K562 (cell line): Measurements from ENCODE around the gene PRR29. TPM values are rescaled to one million over a fixed set of nuclear protein-coding genes. Genes with fewer than 3 reads are reported as not detected.
A peak's percentile ranks its signal among the peaks of the same experiment; 100 is the strongest.

Experiments used
- ATAC-seq: fragments of 200-7000 bp; cut with Tn5 transposase; 3 replicates; pipeline ENCODE4 v1.9.1; 2020; ENCODE audit warnings: moderate library complexity
- BruUV-seq: library from RNA; stranded (reverse); fragments of 400-500 nt; replicated peaks from 2 replicates; lab custom pipeline; 2021; lab: Mats Ljungman, UMichigan
- CTCF ChIA-PET: fragments of 300-600 bp; formaldehyde crosslinking; extraction: SDS; loops from one replicate; lab custom pipeline; 2021; ENCODE audit warnings: low intra/inter-chr PET ratio; lab: Yijun Ruan, JAX
- POLR2A ChIA-PET: fragments of 300-600, 350-650 bp; sonication (Branson Sonifier 250); formaldehyde crosslinking; extraction: SDS; loops from one replicate; lab custom pipeline; 2021; ENCODE audit warnings: antibody characterized with exemption, inconsistent platforms; lab: Yijun Ruan, JAX
- DNase-seq, 4 experiments: peaks; one replicate each; pipeline versions ENCODE4 v3.0.0 to v3.0.0-alpha.2; 2011 to 2018; ENCODE audit warnings: low spot score in 3 of 4, mixed read lengths in 3 of 4; ENCODE audit errors: extremely low read depth in 1 of 4
- FAIRE-seq: peaks from 2 replicates; lab custom pipeline; 2011; peaks lifted over from hg19 to GRCh38; lab: Jason Lieb, UNC
- H2AFZ ChIP-seq: 2 replicates; pipeline ENCODE4 v1.6.0; 2011; ENCODE audit warnings: low read depth, low read length, control low read depth, inconsistent platforms
- H3K27ac ChIP-seq: fragments of 200-600 bp; 3 replicates; pipeline ENCODE4 v1.8.0; 2011; ENCODE audit warnings: low read depth, mild to moderate bottlenecking, control low read depth, inconsistent platforms, low read length, moderate library complexity, mixed read lengths; ENCODE audit errors: extremely low read depth
- H3K27me3 ChIP-seq, 2 experiments: fragments of 300-600 bp in 1 of 2; 2 replicates in 1 of 2; 3 replicates in 1 of 2; pipeline versions ENCODE4 v1.6.0 to v1.8.0; 2011; ENCODE audit warnings: inconsistent platforms in 2 of 2, low read length in 2 of 2, mild to moderate bottlenecking in 1 of 2, mixed read lengths in 1 of 2, moderate library complexity in 1 of 2; ENCODE audit not compliant: control insufficient read depth in 2 of 2, insufficient read depth in 2 of 2
- H3K36me3 ChIP-seq: fragments of 300-600 bp; 3 replicates; pipeline ENCODE4 v1.8.0; 2011; ENCODE audit warnings: mild to moderate bottlenecking, low read length, inconsistent platforms; ENCODE audit not compliant: control insufficient read depth, insufficient read depth
- H3K4me1 ChIP-seq, 2 experiments: fragments of 200-600 bp in 1 of 2; replicated peaks in 1 of 2; 2 replicates in 1 of 2; 3 replicates in 1 of 2; pipeline versions ENCODE4 v1.5.1 to v1.8.0; 2011; ENCODE audit warnings: inconsistent platforms in 2 of 2, low read length in 2 of 2, mild to moderate bottlenecking in 1 of 2, mixed read lengths in 1 of 2, moderate library complexity in 1 of 2; ENCODE audit not compliant: control insufficient read depth in 2 of 2, insufficient read depth in 2 of 2
- H3K4me2 ChIP-seq: 2 replicates; pipeline ENCODE4 v1.6.1; 2011; ENCODE audit warnings: low read length, control low read depth, inconsistent platforms, mixed read lengths; ENCODE audit not compliant: insufficient read depth
- H3K4me3 ChIP-seq: fragments of 200-600 bp; sonication (generic), shearing (Covaris generic); 2 replicates; pipeline ENCODE4 v1.5.1; 2016; ENCODE audit warnings: control low read depth, inconsistent platforms
- H3K79me2 ChIP-seq: fragments of 200-600 bp; 3 replicates; pipeline ENCODE4 v1.8.0; 2011; ENCODE audit warnings: low read length, inconsistent platforms; ENCODE audit not compliant: control insufficient read depth, insufficient read depth
- H3K9ac ChIP-seq, 2 experiments: 2 replicates each; pipeline versions ENCODE4 v1.6.0 to v1.6.1; 2011; ENCODE audit warnings: low read depth in 2 of 2, low read length in 2 of 2, control low read depth in 1 of 2, inconsistent platforms in 1 of 2, mild to moderate bottlenecking in 1 of 2, mixed read lengths in 1 of 2; ENCODE audit not compliant: insufficient read depth in 1 of 2
- H3K9me1 ChIP-seq: one replicate; pipeline ENCODE4 v1.6.0; 2011; ENCODE audit warnings: inconsistent platforms, mild to moderate bottlenecking, low read length, moderate library complexity; ENCODE audit not compliant: control insufficient read depth, insufficient read depth
- H3K9me3 ChIP-seq: replicated peaks from 2 replicates; pipeline ENCODE4 v1.5.1; 2011; ENCODE audit warnings: low read depth, low read length, inconsistent platforms; ENCODE audit not compliant: control insufficient read depth, insufficient read depth
- H4K20me1 ChIP-seq: replicated peaks from 2 replicates; pipeline ENCODE4 v1.6.1; 2011; ENCODE audit warnings: low read length, inconsistent platforms, mixed read lengths; ENCODE audit not compliant: control insufficient read depth, insufficient read depth
- EGR1 ChIP-seq: fragments of 450-650 bp; conservative IDR thresholded peaks from 2 replicates; pipeline ENCODE4 v1.6.1; 2017; ENCODE audit warnings: mild to moderate bottlenecking
- SMAD2 ChIP-seq: fragments of 150-350 bp; IDR thresholded peaks from 2 replicates; pipeline ENCODE4 v1.6.1; 2014; ENCODE audit warnings: low read depth, mild to moderate bottlenecking, low read length
- ZBTB11 ChIP-seq, 3 experiments: fragments of 200-800 bp in 1 of 3; fragments of 250-450 bp in 1 of 3; fragments of 450-650 bp in 1 of 3; sonication (Bioruptor Pico) in 1 of 3; sonication (Bioruptor generic) in 1 of 3; formaldehyde crosslinking in 1 of 3; IDR thresholded peaks; 2 replicates each; pipeline versions ENCODE4 v1.6.1 to v1.8.0; 2016 to 2022; ENCODE audit warnings: mild to moderate bottlenecking in 2 of 3, missing genetic modification characterization in 2 of 3, missing compliant biosample characterization in 1 of 3, moderate library complexity in 1 of 3
- ZNF184 ChIP-seq: sonication (generic); formaldehyde crosslinking; IDR thresholded peaks from 2 replicates; pipeline ENCODE4 v1.5.0; 2020; ENCODE audit warnings: missing genetic modification reagents
- WGBS: fragments of 100-300 bp; shearing (Covaris generic); methylation state at CpG from one replicate; pipeline ENCODE4 v1.1.6; 2016; ENCODE audit warnings: low coverage, mixed read lengths; ENCODE audit not compliant: insufficient coverage; ENCODE audit errors: missing lambda C conversion rate; 5-methylcytosine and 5-hydroxymethylcytosine counted together
- in situ Hi-C: fragments of 300-500 bp; cut with MboI; formaldehyde crosslinking; loops from 4 replicates; pipeline ENCODE4 v1.15.0; 2018; ENCODE audit warnings: inconsistent platforms, mixed read lengths
- intact Hi-C: fragments of 100-400 bp; cut with micrococcal nuclease; formaldehyde crosslinking; loops from 2 replicates; pipeline ENCODE4 v1.14.2; 2022
- polyA plus RNA-seq, 8 experiments: library from polyadenylated mRNA; depleted of rRNA in 4 of 8; stranded (reverse) in 5 of 8; unstranded in 3 of 8; fragments of >200 nt; fragmentation: Nextera tagmentation in 2 of 8; fragmentation: Illumina TruSeq in 1 of 8; extraction: Ambion mirVana in 2 of 8; extraction: Trizol in 1 of 8; gene quantifications; 2 replicates each; pipeline versions ENCODE4 v1.2.1 to v1.2.3, GENCODE V29; 2011 to 2014; ENCODE audit warnings: inconsistent platforms in 1 of 8, missing spikeins in 1 of 8
- total RNA-seq, 7 experiments: library from RNA; depleted of rRNA in 6 of 7; stranded (reverse); fragments of >200 nt in 6 of 7; fragmentation: Illumina TruSeq in 2 of 7; extraction: Trizol in 2 of 7; gene quantifications; 2 replicates each; pipeline versions ENCODE4 v1.2.1 to v1.2.3, GENCODE V29; 2011 to 2021; ENCODE audit warnings: low replicate concordance in 1 of 7

PRR29 gene
- total and polyA plus RNA-seq, 9 of the 15 experiments (the other 6 are each of a cell fraction or from before 2014, with no cell fraction given): 0.08 to 0.58 (median 0.15) TPM; not detected in 5

- ATAC-seq: no peak
- H3K27ac ChIP-seq: no peak overlapping the region
- no peaks in the 10 kb centered on the region for H3K9me3 ChIP-seq
- H3K79me2 ChIP-seq: no peaks in the 10 kb centered on the region
- POLR2A ChIA-PET: interaction anchor here (0.7 to 1.2 kb wide), 3 partner anchors 10 to 39 kb away, joined by 3 to 5 read pairs (median 3); no protein-coding TSS in a partner anchor
- peak overlapping the region in 1 of 2 experiments; percentile 48; a peak in 1 of 4 replicates for H3K9ac ChIP-seq
- intact Hi-C loops: no loop called here
- no peak overlapping the region for H3K4me3 ChIP-seq
- peak in 1 of 3 experiments; percentile 25; a peak in 1 of 6 replicates for TF ChIP-seq ZBTB11 (CRISPR knock-in tag; IDR thresholded peaks at IDR 0.05)
- no peak for TF ChIP-seq ZNF184 (CRISPR knock-in tag)
- no peak for TF ChIP-seq SMAD2
- 0 out of 2 replicates have a peak, but pooled peaks have one; percentile 23 for TF ChIP-seq EGR1
- TF ChIP-seq, all 486 proteins: peak for 2
- H4K20me1 ChIP-seq: no peaks in the 10 kb centered on the region
- no TSS peak for BruUV-seq
- peaks cover 4 to 19% of the 10 kb centered on the region in 2 experiments; a peak in 4 of 5 replicates for H3K4me1 ChIP-seq
- H3K27me3 ChIP-seq: peaks cover 0 to 28% of the 10 kb centered on the region in 2 experiments; a peak in 3 of 5 replicates
- no peaks in the 10 kb centered on the region for H3K9me1 ChIP-seq
- no peak overlapping the region for H2AFZ ChIP-seq
- CTCF ChIA-PET: no interaction called here
- H3K36me3 ChIP-seq: no peaks in the 10 kb centered on the region
- no peak overlapping the region for H3K4me2 ChIP-seq
- in situ Hi-C loops: no loop called here
- FAIRE-seq (no peak), DNase-seq (no peak)
- 23% methylated on average over 9 of the region's 12 CpGs for WGBS
These were observed 24.1 kb upstream of the PRR29 start for GRCh38 chr17:63973930-63974593.
